ENCODE measurements around the gene PRG3. TPM values are rescaled to one million over a fixed set of nuclear protein-coding genes. Genes with fewer than 3 reads are reported as not detected.

Gene PRG3
- total and polyA plus RNA-seq, 2 donors (not counting 1 experiment from before 2014, with no cell fraction given) = not detected

- Histone ChIP-seq H3K79me2 (ENCODE audit: control insufficient read depth, insufficient read depth, low read length) (peaks cover 10% of the 10 kb centered on the region), H3K4me1 (ENCODE audit: control insufficient read depth in 2 of 2, insufficient read depth in 2 of 2, low read length in 2 of 2) (peaks cover 28 to 33% of the 10 kb centered on the region in 2 donors), H4K20me1 (ENCODE audit: control insufficient read depth, insufficient read depth, low read length, poor library complexity, severe bottlenecking) (no peaks in the 10 kb centered on the region), H3K4me3 (ENCODE audit: control extremely low read depth in 1 of 5, extremely low read depth in 1 of 5, insufficient read depth in 1 of 5, low read depth in 2 of 5, low read length in 4 of 5) (peak overlapping the region in 1 of 5 experiments; percentile 3), H3K9ac (ENCODE audit: low read length) (peak overlapping the region; percentile 20), H3K36me3 (replicated peaks in 1 of 2; ENCODE audit: control extremely low read depth in 1 of 2, control insufficient read depth in 1 of 2, extremely low read depth in 1 of 2, insufficient read depth in 2 of 2, low read length in 1 of 2) (peaks cover 0 to 4% of the 10 kb centered on the region in 2 experiments), H3K9me3 (ENCODE audit: control extremely low read depth in 1 of 3, control insufficient read depth in 2 of 3, insufficient read depth in 1 of 3, low read length in 2 of 3) (peaks cover 0 to 4% (median 0%) of the 10 kb centered on the region in 3 donors), H3K27me3 (replicated peaks in 1 of 4; ENCODE audit: control extremely low read depth in 1 of 4, control insufficient read depth in 3 of 4, insufficient read depth in 4 of 4, low read length in 3 of 4) (no peaks in the 10 kb centered on the region), H3K4me2 (replicated peaks; ENCODE audit: low read depth, low read length, poor library complexity, severe bottlenecking) (peak overlapping the region; percentile 96), H2AFZ (ENCODE audit: insufficient read depth, low read depth, low read length, poor library complexity, severe bottlenecking) (peak overlapping the region; percentile 59), H3K27ac (ENCODE audit: low read length in 2 of 2) (peak overlapping the region in 1 of 2 donors; percentile 50)
- Mint-ChIP-seq H3K27me3 (no peaks in the 10 kb centered on the region), H3K4me1 (peaks cover 36% of the 10 kb centered on the region), H3K9me3 (ENCODE audit: insufficient read depth) (no peaks in the 10 kb centered on the region), H3K4me3 (peak overlapping the region; percentile 91), H3K27ac (peak overlapping the region; percentile 85)
- ChIA-PET CTCF (interaction anchor here (4.2 kb wide), 1 partner anchor 33 kb away, joined by 22 read pairs; no protein-coding TSS in a partner anchor), POLR2A (no interaction called here)
- DNase-seq = peak; percentile 76
- TF ChIP-seq CTCF (IDR thresholded peaks at IDR 0.05) = no peak
- no peak for TF ChIP-seq EZH2 (IDR thresholded peaks at IDR 0.05; ENCODE audit: borderline replicate concordance, insufficient read depth, low read depth, low read length, poor library complexity, severe bottlenecking)
- 11% methylated on average over 15 of the region's 15 CpGs for WGBS (ENCODE audit: insufficient coverage)
- ATAC-seq (ENCODE audit: low read depth) = peak; percentile 71
- intact Hi-C loops (cut with micrococcal nuclease) = loop anchor here (2.0 to 5.0 kb wide), 2 partner anchors 32 to 88 kb away; partner anchors contain the start of genes P2RX3 and SSRP1
Observed at GRCh38 chr11:57424792-57425564, 44.0 kb upstream of the PRG3 start.

All from B cell (primary cell).